H1 (cell line): ENCODE results near the gene SNAI1.

ENCODE experiments used
- ASH2L ChIP-seq: fragments of 200-600, 300-600 bp; sonication (generic); IDR thresholded peaks from one replicate; pipeline ENCODE4 v1.7.1; 2017; ENCODE audit warnings: low read length
- BRCA1 ChIP-seq: IDR thresholded peaks from 2 replicates; pipeline ENCODE4 v1.6.1; 2012; ENCODE audit warnings: low read depth, low read length, improper control_type of control experiment
- CREB1 ChIP-seq: IDR thresholded peaks from 2 replicates; pipeline ENCODE4 v1.6.1; 2012; ENCODE audit warnings: inconsistent platforms
- EZH2 ChIP-seq: fragments of 200-600 bp; sonication (generic); IDR thresholded peaks from 2 replicates; pipeline ENCODE4 v1.7.1; 2012; ENCODE audit warnings: low read depth, mild to moderate bottlenecking, moderate library complexity, low read length, inconsistent platforms; ENCODE audit not compliant: severe bottlenecking
- FOSL1 ChIP-seq: IDR thresholded peaks from 2 replicates; pipeline ENCODE4 v1.6.1; 2011; ENCODE audit warnings: mild to moderate bottlenecking, low read depth, low read length, moderate library complexity; ENCODE audit not compliant: insufficient read depth
- JUND ChIP-seq: IDR thresholded peaks from 2 replicates; pipeline ENCODE4 v1.6.1; 2011; ENCODE audit warnings: mild to moderate bottlenecking, improper control_type of control experiment, low read length
- POLR2A ChIP-seq, 2 experiments: IDR thresholded peaks; 1 replicate in 1 of 2; 2 replicates in 1 of 2; pipeline ENCODE4 v1.6.1; 2011; ENCODE audit warnings: low read depth in 2 of 2, low read length in 2 of 2, mild to moderate bottlenecking in 2 of 2; ENCODE audit errors: control extremely low read depth in 1 of 2
- POLR2AphosphoS5 ChIP-seq: IDR thresholded peaks from 2 replicates; pipeline ENCODE4 v1.6.1; 2011; ENCODE audit warnings: low read depth, low read length
- TAF1 ChIP-seq: IDR thresholded peaks from 2 replicates; pipeline ENCODE4 v1.6.1; 2011; ENCODE audit warnings: mild to moderate bottlenecking, low read depth, low read length
- USF2 ChIP-seq: IDR thresholded peaks from 2 replicates; pipeline ENCODE4 v1.6.1; 2011; ENCODE audit warnings: low read length, improper control_type of control experiment
- TF ChIP-seq, protein P1 (sequence below), 3 experiments: IDR thresholded peaks; 1 replicate in 2 of 3; 2 replicates in 1 of 3; pipeline versions ENCODE4 v1.5.1 to v1.6.1; 2011; ENCODE audit warnings: low read length in 3 of 3, mild to moderate bottlenecking in 3 of 3, inconsistent platforms in 2 of 3, low read depth in 1 of 3, moderate library complexity in 1 of 3; ENCODE audit not compliant: insufficient read depth in 1 of 3; ENCODE audit errors: control extremely low read depth in 1 of 3

DNA sequence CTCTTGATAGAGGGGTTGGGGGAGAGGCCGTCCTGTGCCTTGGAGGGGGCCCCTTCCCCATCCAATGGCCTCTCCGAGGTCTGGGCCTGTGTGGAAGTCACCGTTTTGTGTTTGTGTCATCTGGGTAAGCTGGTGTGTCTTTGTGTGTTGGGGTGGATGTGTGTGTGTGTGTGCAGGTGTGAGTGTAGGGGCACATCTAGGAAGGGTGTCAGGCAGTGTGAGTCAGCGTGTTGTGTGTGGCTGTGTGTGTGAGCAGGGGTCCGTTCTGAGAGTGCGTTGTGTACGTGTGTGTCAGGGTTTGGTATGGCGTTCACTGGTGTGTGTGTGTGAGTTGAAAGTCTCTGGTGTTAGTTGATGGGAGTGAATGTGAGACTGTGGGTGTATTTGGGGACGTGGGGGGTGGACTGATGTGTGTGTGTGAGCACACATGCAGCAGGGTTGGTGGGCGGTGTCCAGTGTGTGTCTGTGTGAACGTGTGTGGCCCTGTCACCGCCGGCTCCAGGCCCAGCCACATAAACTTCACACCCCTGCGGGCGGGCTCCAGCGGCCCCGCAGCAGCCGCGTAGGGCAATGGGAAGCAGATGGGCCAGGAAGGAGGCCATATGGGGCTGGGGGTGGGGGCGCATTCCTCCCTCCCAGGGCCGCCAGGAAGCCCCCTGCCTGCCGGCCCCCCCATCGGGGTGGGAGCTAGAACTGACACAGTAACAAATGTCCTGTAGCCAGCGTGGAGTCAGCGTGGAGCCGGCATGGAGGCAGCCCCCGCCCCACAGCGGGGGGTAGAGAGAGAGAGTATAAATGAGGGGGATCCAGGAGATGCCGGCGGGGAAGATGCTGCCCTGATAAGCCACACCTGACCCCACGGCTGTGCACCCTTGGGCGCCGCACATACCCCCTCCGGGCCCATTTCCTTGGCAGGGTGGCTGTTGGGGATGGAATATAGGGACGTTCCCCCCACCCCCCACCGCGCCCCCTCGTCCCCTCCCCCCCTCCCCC, 32.1 kb downstream of the SNAI1 start:
- TF ChIP-seq, protein P1, sequence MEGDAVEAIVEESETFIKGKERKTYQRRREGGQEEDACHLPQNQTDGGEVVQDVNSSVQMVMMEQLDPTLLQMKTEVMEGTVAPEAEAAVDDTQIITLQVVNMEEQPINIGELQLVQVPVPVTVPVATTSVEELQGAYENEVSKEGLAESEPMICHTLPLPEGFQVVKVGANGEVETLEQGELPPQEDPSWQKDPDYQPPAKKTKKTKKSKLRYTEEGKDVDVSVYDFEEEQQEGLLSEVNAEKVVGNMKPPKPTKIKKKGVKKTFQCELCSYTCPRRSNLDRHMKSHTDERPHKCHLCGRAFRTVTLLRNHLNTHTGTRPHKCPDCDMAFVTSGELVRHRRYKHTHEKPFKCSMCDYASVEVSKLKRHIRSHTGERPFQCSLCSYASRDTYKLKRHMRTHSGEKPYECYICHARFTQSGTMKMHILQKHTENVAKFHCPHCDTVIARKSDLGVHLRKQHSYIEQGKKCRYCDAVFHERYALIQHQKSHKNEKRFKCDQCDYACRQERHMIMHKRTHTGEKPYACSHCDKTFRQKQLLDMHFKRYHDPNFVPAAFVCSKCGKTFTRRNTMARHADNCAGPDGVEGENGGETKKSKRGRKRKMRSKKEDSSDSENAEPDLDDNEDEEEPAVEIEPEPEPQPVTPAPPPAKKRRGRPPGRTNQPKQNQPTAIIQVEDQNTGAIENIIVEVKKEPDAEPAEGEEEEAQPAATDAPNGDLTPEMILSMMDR (IDR thresholded peaks at IDR 0.05; ENCODE audit: control extremely low read depth in 1 of 3, insufficient read depth in 1 of 3, low read depth in 1 of 3, low read length in 3 of 3), result no peak
- no peak for TF ChIP-seq POLR2AphosphoS5
- TF ChIP-seq FOSL1, result no peak
- no peak for TF ChIP-seq USF2
- no peak for TF ChIP-seq EZH2
- TF ChIP-seq TAF1, result no peak
- no peak for TF ChIP-seq ASH2L
- no peak for TF ChIP-seq BRCA1
- no peak for TF ChIP-seq JUND
- no peak for TF ChIP-seq POLR2A (IDR thresholded peaks at IDR 0.05; ENCODE audit: control extremely low read depth in 1 of 2, low read depth in 2 of 2, low read length in 2 of 2)
- TF ChIP-seq CREB1, result no peak
